K562 (cell line): ENCODE results near the gene BCKDK. TPM values are rescaled to one million over a fixed set of nuclear protein-coding genes. Genes with fewer than 3 reads are reported as not detected.

Experiments used
- ATAC-seq: fragments of 200-7000 bp; cut with Tn5 transposase; 3 replicates; pipeline ENCODE4 v1.9.1; 2020; ENCODE audit warnings: moderate library complexity
- BruUV-seq: library from RNA; stranded (reverse); fragments of 400-500 nt; replicated peaks from 2 replicates; lab custom pipeline; 2021; lab: Mats Ljungman, UMichigan
- CTCF ChIA-PET: fragments of 300-600 bp; formaldehyde crosslinking; extraction: SDS; loops from one replicate; lab custom pipeline; 2021; ENCODE audit warnings: low intra/inter-chr PET ratio; lab: Yijun Ruan, JAX
- POLR2A ChIA-PET: fragments of 300-600, 350-650 bp; sonication (Branson Sonifier 250); formaldehyde crosslinking; extraction: SDS; loops from one replicate; lab custom pipeline; 2021; ENCODE audit warnings: antibody characterized with exemption, inconsistent platforms; lab: Yijun Ruan, JAX
- DNase-seq, 4 experiments: peaks; one replicate each; pipeline versions ENCODE4 v3.0.0 to v3.0.0-alpha.2; 2011 to 2018; ENCODE audit warnings: low spot score in 3 of 4, mixed read lengths in 3 of 4; ENCODE audit errors: extremely low read depth in 1 of 4
- FAIRE-seq: peaks from 2 replicates; lab custom pipeline; 2011; peaks lifted over from hg19 to GRCh38; lab: Jason Lieb, UNC
- H2AFZ ChIP-seq: 2 replicates; pipeline ENCODE4 v1.6.0; 2011; ENCODE audit warnings: low read depth, low read length, control low read depth, inconsistent platforms
- H3K27ac ChIP-seq: fragments of 200-600 bp; 3 replicates; pipeline ENCODE4 v1.8.0; 2011; ENCODE audit warnings: low read depth, mild to moderate bottlenecking, control low read depth, inconsistent platforms, low read length, moderate library complexity, mixed read lengths; ENCODE audit errors: extremely low read depth
- H3K27me3 ChIP-seq, 2 experiments: fragments of 300-600 bp in 1 of 2; 2 replicates in 1 of 2; 3 replicates in 1 of 2; pipeline versions ENCODE4 v1.6.0 to v1.8.0; 2011; ENCODE audit warnings: inconsistent platforms in 2 of 2, low read length in 2 of 2, mild to moderate bottlenecking in 1 of 2, mixed read lengths in 1 of 2, moderate library complexity in 1 of 2; ENCODE audit not compliant: control insufficient read depth in 2 of 2, insufficient read depth in 2 of 2
- H3K36me3 ChIP-seq: fragments of 300-600 bp; 3 replicates; pipeline ENCODE4 v1.8.0; 2011; ENCODE audit warnings: mild to moderate bottlenecking, low read length, inconsistent platforms; ENCODE audit not compliant: control insufficient read depth, insufficient read depth
- H3K4me1 ChIP-seq, 2 experiments: fragments of 200-600 bp in 1 of 2; replicated peaks in 1 of 2; 2 replicates in 1 of 2; 3 replicates in 1 of 2; pipeline versions ENCODE4 v1.5.1 to v1.8.0; 2011; ENCODE audit warnings: inconsistent platforms in 2 of 2, low read length in 2 of 2, mild to moderate bottlenecking in 1 of 2, mixed read lengths in 1 of 2, moderate library complexity in 1 of 2; ENCODE audit not compliant: control insufficient read depth in 2 of 2, insufficient read depth in 2 of 2
- H3K4me2 ChIP-seq: 2 replicates; pipeline ENCODE4 v1.6.1; 2011; ENCODE audit warnings: low read length, control low read depth, inconsistent platforms, mixed read lengths; ENCODE audit not compliant: insufficient read depth
- H3K4me3 ChIP-seq: fragments of 200-600 bp; sonication (generic), shearing (Covaris generic); 2 replicates; pipeline ENCODE4 v1.5.1; 2016; ENCODE audit warnings: control low read depth, inconsistent platforms
- H3K79me2 ChIP-seq: fragments of 200-600 bp; 3 replicates; pipeline ENCODE4 v1.8.0; 2011; ENCODE audit warnings: low read length, inconsistent platforms; ENCODE audit not compliant: control insufficient read depth, insufficient read depth
- H3K9ac ChIP-seq, 2 experiments: 2 replicates each; pipeline versions ENCODE4 v1.6.0 to v1.6.1; 2011; ENCODE audit warnings: low read depth in 2 of 2, low read length in 2 of 2, control low read depth in 1 of 2, inconsistent platforms in 1 of 2, mild to moderate bottlenecking in 1 of 2, mixed read lengths in 1 of 2; ENCODE audit not compliant: insufficient read depth in 1 of 2
- H3K9me1 ChIP-seq: one replicate; pipeline ENCODE4 v1.6.0; 2011; ENCODE audit warnings: inconsistent platforms, mild to moderate bottlenecking, low read length, moderate library complexity; ENCODE audit not compliant: control insufficient read depth, insufficient read depth
- H3K9me3 ChIP-seq: replicated peaks from 2 replicates; pipeline ENCODE4 v1.5.1; 2011; ENCODE audit warnings: low read depth, low read length, inconsistent platforms; ENCODE audit not compliant: control insufficient read depth, insufficient read depth
- H4K20me1 ChIP-seq: replicated peaks from 2 replicates; pipeline ENCODE4 v1.6.1; 2011; ENCODE audit warnings: low read length, inconsistent platforms, mixed read lengths; ENCODE audit not compliant: control insufficient read depth, insufficient read depth
- MCM7 ChIP-seq, 2 experiments: fragments of 450-650 bp; IDR thresholded peaks; 2 replicates each; pipeline ENCODE4 v1.6.1; 2016 to 2018
- POLR2G ChIP-seq: fragments of 200-400 bp; formaldehyde crosslinking; IDR thresholded peaks from 2 replicates; pipeline ENCODE4 v1.6.1; 2017; ENCODE audit warnings: low read depth, mild to moderate bottlenecking, antibody characterized with exemption, low read length, moderate library complexity
- RBFOX2 ChIP-seq: fragments of 200-400 bp; formaldehyde crosslinking; IDR thresholded peaks from 2 replicates; pipeline ENCODE4 v1.6.1; 2017; ENCODE audit warnings: low read depth, mild to moderate bottlenecking, low read length, moderate library complexity
- SNIP1 ChIP-seq: fragments of 450-650 bp; IDR thresholded peaks from 2 replicates; pipeline ENCODE4 v1.7.1; 2017; ENCODE audit warnings: low read depth, mild to moderate bottlenecking
- TSC22D4 ChIP-seq: fragments of 450-650 bp; IDR thresholded peaks from 2 replicates; pipeline ENCODE4 v1.6.1; 2016; ENCODE audit warnings: missing genetic modification characterization, missing biosample characterization, control low read depth
- XRCC3 ChIP-seq: fragments of 450-650 bp; IDR thresholded peaks from 2 replicates; pipeline ENCODE4 v1.6.1; 2017; ENCODE audit warnings: mild to moderate bottlenecking, moderate library complexity
- WGBS: fragments of 100-300 bp; shearing (Covaris generic); methylation state at CpG from one replicate; pipeline ENCODE4 v1.1.6; 2016; ENCODE audit warnings: low coverage, mixed read lengths; ENCODE audit not compliant: insufficient coverage; ENCODE audit errors: missing lambda C conversion rate; 5-methylcytosine and 5-hydroxymethylcytosine counted together
- in situ Hi-C: fragments of 300-500 bp; cut with MboI; formaldehyde crosslinking; loops from 4 replicates; pipeline ENCODE4 v1.15.0; 2018; ENCODE audit warnings: inconsistent platforms, mixed read lengths
- intact Hi-C: fragments of 100-400 bp; cut with micrococcal nuclease; formaldehyde crosslinking; loops from 2 replicates; pipeline ENCODE4 v1.14.2; 2022
- polyA plus RNA-seq, 8 experiments: library from polyadenylated mRNA; depleted of rRNA in 4 of 8; stranded (reverse) in 5 of 8; unstranded in 3 of 8; fragments of >200 nt; fragmentation: Nextera tagmentation in 2 of 8; fragmentation: Illumina TruSeq in 1 of 8; extraction: Ambion mirVana in 2 of 8; extraction: Trizol in 1 of 8; gene quantifications; 2 replicates each; pipeline versions ENCODE4 v1.2.1 to v1.2.3, GENCODE V29; 2011 to 2014; ENCODE audit warnings: inconsistent platforms in 1 of 8, missing spikeins in 1 of 8
- total RNA-seq, 7 experiments: library from RNA; depleted of rRNA in 6 of 7; stranded (reverse); fragments of >200 nt in 6 of 7; fragmentation: Illumina TruSeq in 2 of 7; extraction: Trizol in 2 of 7; gene quantifications; 2 replicates each; pipeline versions ENCODE4 v1.2.1 to v1.2.3, GENCODE V29; 2011 to 2021; ENCODE audit warnings: low replicate concordance in 1 of 7
- TF ChIP-seq, protein P1 (sequence below), 3 experiments: IDR thresholded peaks in 2 of 3; conservative IDR thresholded peaks in 1 of 3; 2 replicates each; pipeline ENCODE4 v1.5.1; 2011 to 2012; ENCODE audit warnings: low read length in 3 of 3, mild to moderate bottlenecking in 3 of 3, control low read depth in 2 of 3, improper control_type of control experiment in 1 of 3, inconsistent platforms in 1 of 3, low read depth in 1 of 3, mixed read lengths in 1 of 3, moderate library complexity in 1 of 3; ENCODE audit not compliant: insufficient read depth in 2 of 3
- TF ChIP-seq, protein P2 (sequence below): fragments of 250-450 bp; sonication (Bioruptor Pico); IDR thresholded peaks from 2 replicates; pipeline ENCODE4 v1.5.1; 2021; ENCODE audit warnings: mild to moderate bottlenecking
- TF ChIP-seq, protein P3 (sequence below): sonication (generic); formaldehyde crosslinking; IDR thresholded peaks from 2 replicates; pipeline ENCODE4 v1.8.0; 2022; ENCODE audit warnings: missing genetic modification reagents, mild to moderate bottlenecking, moderate library complexity, borderline replicate concordance
- TF ChIP-seq, protein P4 (sequence below): IDR thresholded peaks from 3 replicates; pipeline ENCODE4 v1.6.1; 2011; ENCODE audit warnings: borderline replicate concordance, mild to moderate bottlenecking, moderate library complexity; ENCODE audit not compliant: insufficient read length; ENCODE audit errors: extremely low read depth
- TF ChIP-seq, protein P5 (sequence below): fragments of 450-650 bp; formaldehyde crosslinking; conservative IDR thresholded peaks from 2 replicates; pipeline ENCODE4 v1.4.0; 2022; ENCODE audit warnings: mild to moderate bottlenecking, missing genetic modification characterization

Gene BCKDK
- total and polyA plus RNA-seq, 9 of the 15 experiments (the other 6 are each of a cell fraction or from before 2014, with no cell fraction given): 0.58 to 34.8 (median 13.1) TPM

DNA sequence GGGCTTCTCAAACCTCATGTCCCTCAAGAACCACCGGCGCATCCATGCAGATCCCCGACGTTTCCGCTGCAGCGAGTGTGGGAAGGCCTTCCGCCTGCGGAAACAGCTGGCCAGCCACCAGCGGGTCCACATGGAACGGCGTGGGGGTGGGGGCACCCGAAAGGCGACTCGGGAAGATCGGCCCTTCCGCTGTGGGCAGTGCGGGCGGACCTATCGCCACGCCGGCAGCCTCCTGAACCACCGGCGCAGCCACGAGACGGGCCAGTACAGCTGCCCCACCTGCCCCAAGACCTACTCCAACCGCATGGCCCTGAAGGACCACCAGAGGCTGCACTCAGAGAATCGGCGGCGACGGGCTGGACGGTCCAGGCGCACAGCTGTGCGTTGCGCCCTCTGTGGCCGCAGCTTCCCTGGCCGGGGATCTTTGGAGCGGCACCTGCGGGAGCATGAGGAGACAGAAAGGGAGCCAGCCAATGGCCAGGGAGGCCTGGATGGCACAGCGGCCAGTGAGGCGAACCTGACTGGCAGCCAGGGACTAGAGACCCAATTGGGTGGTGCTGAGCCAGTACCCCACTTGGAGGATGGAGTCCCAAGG lies 28.1 kb upstream of the BCKDK start:
- H3K4me2 ChIP-seq: no peak overlapping the region
- H3K79me2 ChIP-seq: peaks cover 29% of the 10 kb centered on the region
- no peaks in the 10 kb centered on the region for H3K27me3 ChIP-seq
- peaks cover 4 to 81% of the 10 kb centered on the region in 2 experiments; a peak in 3 of 5 replicates for H3K4me1 ChIP-seq
- no peak overlapping the region for H2AFZ ChIP-seq
- ATAC-seq: no peak
- BruUV-seq: no TSS peak
- peaks cover 5% of the 10 kb centered on the region; the same call in 1 of the 2 replicates for H4K20me1 ChIP-seq
- H3K9ac ChIP-seq: no peak overlapping the region; a peak in 1 of 4 replicates
- H3K4me3 ChIP-seq: no peak overlapping the region
- H3K9me3 ChIP-seq: no peaks in the 10 kb centered on the region
- no peak for FAIRE-seq
- ChIA-PET CTCF (no interaction called here), POLR2A (interaction anchor here (1.1 to 1.8 kb wide), 2 partner anchors 8 to 100 kb away, joined by 5 to 6 read pairs; partner anchors contain the start of gene FUS)
- intact Hi-C loops (no loop called here), in situ Hi-C loops (no loop called here)
- peaks cover 80% of the 10 kb centered on the region for H3K36me3 ChIP-seq
- H3K9me1 ChIP-seq: no peaks in the 10 kb centered on the region
- no peak overlapping the region for H3K27ac ChIP-seq
- no peak for DNase-seq
- WGBS: 90% methylated on average over 21 of the region's 40 CpGs
- TF ChIP-seq POLR2G (peak; percentile 64; the same call in 1 of the 2 replicates), SNIP1 (no peak), TSC22D4 (tag) (no peak), XRCC3 (no peak), RBFOX2 (peak; percentile 60; the same call in 1 of the 2 replicates), MCM7 (IDR thresholded peaks at IDR 0.05) (no peak)
- TF ChIP-seq, protein P1, sequence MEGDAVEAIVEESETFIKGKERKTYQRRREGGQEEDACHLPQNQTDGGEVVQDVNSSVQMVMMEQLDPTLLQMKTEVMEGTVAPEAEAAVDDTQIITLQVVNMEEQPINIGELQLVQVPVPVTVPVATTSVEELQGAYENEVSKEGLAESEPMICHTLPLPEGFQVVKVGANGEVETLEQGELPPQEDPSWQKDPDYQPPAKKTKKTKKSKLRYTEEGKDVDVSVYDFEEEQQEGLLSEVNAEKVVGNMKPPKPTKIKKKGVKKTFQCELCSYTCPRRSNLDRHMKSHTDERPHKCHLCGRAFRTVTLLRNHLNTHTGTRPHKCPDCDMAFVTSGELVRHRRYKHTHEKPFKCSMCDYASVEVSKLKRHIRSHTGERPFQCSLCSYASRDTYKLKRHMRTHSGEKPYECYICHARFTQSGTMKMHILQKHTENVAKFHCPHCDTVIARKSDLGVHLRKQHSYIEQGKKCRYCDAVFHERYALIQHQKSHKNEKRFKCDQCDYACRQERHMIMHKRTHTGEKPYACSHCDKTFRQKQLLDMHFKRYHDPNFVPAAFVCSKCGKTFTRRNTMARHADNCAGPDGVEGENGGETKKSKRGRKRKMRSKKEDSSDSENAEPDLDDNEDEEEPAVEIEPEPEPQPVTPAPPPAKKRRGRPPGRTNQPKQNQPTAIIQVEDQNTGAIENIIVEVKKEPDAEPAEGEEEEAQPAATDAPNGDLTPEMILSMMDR (IDR thresholded peaks at IDR 0.05 in 2 of 3, conservative IDR thresholded peaks at IDR 0.05 in 1 of 3; ENCODE audit: insufficient read depth in 2 of 3, low read depth in 1 of 3, low read length in 3 of 3): peak in 1 of 3 experiments; percentile 37; a peak in 1 of 6 replicates
- TF ChIP-seq, protein P2, sequence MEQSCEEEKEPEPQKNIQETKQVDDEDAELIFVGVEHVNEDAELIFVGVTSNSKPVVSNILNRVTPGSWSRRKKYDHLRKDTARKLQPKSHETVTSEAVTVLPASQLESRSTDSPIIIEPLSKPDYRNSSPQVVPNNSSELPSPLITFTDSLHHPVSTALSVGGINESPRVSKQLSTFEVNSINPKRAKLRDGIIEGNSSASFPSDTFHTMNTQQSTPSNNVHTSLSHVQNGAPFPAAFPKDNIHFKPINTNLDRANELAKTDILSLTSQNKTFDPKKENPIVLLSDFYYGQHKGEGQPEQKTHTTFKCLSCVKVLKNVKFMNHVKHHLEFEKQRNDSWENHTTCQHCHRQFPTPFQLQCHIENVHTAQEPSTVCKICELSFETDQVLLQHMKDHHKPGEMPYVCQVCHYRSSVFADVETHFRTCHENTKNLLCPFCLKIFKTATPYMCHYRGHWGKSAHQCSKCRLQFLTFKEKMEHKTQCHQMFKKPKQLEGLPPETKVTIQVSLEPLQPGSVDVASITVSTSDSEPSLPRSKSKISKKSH (CRISPR knock-in tag): no peak
- TF ChIP-seq, protein P3, sequence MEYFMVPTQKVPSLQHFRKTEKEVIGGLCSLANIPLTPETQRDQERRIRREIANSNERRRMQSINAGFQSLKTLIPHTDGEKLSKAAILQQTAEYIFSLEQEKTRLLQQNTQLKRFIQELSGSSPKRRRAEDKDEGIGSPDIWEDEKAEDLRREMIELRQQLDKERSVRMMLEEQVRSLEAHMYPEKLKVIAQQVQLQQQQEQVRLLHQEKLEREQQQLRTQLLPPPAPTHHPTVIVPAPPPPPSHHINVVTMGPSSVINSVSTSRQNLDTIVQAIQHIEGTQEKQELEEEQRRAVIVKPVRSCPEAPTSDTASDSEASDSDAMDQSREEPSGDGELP (CRISPR knock-in tag): 0 out of 2 replicates have a peak, but pooled peaks have one; percentile 20
- TF ChIP-seq, protein P4, sequence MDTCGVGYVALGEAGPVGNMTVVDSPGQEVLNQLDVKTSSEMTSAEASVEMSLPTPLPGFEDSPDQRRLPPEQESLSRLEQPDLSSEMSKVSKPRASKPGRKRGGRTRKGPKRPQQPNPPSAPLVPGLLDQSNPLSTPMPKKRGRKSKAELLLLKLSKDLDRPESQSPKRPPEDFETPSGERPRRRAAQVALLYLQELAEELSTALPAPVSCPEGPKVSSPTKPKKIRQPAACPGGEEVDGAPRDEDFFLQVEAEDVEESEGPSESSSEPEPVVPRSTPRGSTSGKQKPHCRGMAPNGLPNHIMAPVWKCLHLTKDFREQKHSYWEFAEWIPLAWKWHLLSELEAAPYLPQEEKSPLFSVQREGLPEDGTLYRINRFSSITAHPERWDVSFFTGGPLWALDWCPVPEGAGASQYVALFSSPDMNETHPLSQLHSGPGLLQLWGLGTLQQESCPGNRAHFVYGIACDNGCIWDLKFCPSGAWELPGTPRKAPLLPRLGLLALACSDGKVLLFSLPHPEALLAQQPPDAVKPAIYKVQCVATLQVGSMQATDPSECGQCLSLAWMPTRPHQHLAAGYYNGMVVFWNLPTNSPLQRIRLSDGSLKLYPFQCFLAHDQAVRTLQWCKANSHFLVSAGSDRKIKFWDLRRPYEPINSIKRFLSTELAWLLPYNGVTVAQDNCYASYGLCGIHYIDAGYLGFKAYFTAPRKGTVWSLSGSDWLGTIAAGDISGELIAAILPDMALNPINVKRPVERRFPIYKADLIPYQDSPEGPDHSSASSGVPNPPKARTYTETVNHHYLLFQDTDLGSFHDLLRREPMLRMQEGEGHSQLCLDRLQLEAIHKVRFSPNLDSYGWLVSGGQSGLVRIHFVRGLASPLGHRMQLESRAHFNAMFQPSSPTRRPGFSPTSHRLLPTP: no peak
- TF ChIP-seq, protein P5, sequence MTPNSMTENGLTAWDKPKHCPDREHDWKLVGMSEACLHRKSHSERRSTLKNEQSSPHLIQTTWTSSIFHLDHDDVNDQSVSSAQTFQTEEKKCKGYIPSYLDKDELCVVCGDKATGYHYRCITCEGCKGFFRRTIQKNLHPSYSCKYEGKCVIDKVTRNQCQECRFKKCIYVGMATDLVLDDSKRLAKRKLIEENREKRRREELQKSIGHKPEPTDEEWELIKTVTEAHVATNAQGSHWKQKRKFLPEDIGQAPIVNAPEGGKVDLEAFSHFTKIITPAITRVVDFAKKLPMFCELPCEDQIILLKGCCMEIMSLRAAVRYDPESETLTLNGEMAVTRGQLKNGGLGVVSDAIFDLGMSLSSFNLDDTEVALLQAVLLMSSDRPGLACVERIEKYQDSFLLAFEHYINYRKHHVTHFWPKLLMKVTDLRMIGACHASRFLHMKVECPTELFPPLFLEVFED (CRISPR knock-in tag): no peak
